ENCODE measurements around the gene ZNHIT2. TPM values are rescaled to one million over a fixed set of nuclear protein-coding genes. Genes with fewer than 3 reads are reported as not detected.

Gene ZNHIT2
- total RNA-seq, 4 donors from 2014 or later = 7.5 to 24.4 (median 18.0) TPM

DNA sequence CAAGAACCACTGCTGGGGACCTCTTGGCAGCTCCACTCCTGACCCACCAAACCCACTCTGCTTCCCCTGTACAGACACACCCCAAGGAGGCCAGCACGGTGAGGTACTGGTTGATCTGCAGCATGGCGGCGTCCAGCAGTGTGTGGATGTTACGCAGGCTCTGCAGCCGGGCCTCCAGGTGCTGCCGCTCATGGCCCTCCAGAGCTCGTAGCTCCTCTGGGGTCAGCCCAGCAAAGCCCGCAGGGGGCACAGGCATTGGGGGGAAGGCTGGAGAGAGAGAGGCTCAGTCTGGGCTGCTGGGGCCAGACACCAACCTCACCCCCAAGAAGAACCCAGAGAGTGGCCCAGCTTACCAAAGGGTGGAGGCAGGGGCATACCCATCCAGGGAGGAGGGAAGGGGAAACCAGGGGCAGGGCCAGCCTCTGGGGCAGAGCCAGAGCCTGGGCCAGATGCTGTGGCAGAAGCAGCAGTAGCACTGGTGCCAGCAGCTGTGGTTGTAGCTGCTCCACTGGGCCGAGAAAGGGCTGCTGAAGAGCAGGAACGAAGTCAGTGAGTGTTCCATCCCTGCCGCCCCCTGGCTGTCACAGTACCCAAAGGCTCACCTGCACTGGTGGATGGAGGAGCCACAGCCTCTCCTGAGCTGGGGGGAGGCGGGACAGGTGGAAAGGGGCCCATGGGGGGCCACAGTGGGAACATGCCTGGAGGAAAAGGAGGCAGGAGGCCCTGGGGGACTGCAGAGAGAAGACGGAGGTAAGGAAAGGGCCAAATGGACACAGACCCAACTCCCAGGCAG lies 12.3 kb upstream of the ZNHIT2 start:
- H3K36me3 ChIP-seq = peaks cover 59 to 84% (median 83%) of the 10 kb centered on the region in 4 donors
- intact Hi-C loops (cut with DNase I) = loop anchor here (5.0 kb wide), 1 partner anchor 52 kb away; the partner anchor contains the start of gene CAPN1
- H3K4me1 ChIP-seq = peaks cover 16 to 25% (median 21%) of the 10 kb centered on the region in 4 donors
- no peak for DNase-seq (ENCODE audit: extremely low spot score)
- TF ChIP-seq, protein P1, sequence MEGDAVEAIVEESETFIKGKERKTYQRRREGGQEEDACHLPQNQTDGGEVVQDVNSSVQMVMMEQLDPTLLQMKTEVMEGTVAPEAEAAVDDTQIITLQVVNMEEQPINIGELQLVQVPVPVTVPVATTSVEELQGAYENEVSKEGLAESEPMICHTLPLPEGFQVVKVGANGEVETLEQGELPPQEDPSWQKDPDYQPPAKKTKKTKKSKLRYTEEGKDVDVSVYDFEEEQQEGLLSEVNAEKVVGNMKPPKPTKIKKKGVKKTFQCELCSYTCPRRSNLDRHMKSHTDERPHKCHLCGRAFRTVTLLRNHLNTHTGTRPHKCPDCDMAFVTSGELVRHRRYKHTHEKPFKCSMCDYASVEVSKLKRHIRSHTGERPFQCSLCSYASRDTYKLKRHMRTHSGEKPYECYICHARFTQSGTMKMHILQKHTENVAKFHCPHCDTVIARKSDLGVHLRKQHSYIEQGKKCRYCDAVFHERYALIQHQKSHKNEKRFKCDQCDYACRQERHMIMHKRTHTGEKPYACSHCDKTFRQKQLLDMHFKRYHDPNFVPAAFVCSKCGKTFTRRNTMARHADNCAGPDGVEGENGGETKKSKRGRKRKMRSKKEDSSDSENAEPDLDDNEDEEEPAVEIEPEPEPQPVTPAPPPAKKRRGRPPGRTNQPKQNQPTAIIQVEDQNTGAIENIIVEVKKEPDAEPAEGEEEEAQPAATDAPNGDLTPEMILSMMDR (IDR thresholded peaks at IDR 0.05) = no peak
- TF ChIP-seq EP300 (IDR thresholded peaks at IDR 0.05) (no peak), POLR2A (IDR thresholded peaks at IDR 0.05; ENCODE audit: low read depth) (no peak), POLR2AphosphoS5 (IDR thresholded peaks at IDR 0.05) (no peak)
- H3K4me3 ChIP-seq = no peak overlapping the region
- no peaks in the 10 kb centered on the region for H3K27me3 ChIP-seq
- H3K9me3 ChIP-seq = no peaks in the 10 kb centered on the region
- H3K27ac ChIP-seq (replicated peaks in 1 of 4) = no peak overlapping the region
- WGBS = 86% methylated on average over 13 of the region's 13 CpGs

DNA sequence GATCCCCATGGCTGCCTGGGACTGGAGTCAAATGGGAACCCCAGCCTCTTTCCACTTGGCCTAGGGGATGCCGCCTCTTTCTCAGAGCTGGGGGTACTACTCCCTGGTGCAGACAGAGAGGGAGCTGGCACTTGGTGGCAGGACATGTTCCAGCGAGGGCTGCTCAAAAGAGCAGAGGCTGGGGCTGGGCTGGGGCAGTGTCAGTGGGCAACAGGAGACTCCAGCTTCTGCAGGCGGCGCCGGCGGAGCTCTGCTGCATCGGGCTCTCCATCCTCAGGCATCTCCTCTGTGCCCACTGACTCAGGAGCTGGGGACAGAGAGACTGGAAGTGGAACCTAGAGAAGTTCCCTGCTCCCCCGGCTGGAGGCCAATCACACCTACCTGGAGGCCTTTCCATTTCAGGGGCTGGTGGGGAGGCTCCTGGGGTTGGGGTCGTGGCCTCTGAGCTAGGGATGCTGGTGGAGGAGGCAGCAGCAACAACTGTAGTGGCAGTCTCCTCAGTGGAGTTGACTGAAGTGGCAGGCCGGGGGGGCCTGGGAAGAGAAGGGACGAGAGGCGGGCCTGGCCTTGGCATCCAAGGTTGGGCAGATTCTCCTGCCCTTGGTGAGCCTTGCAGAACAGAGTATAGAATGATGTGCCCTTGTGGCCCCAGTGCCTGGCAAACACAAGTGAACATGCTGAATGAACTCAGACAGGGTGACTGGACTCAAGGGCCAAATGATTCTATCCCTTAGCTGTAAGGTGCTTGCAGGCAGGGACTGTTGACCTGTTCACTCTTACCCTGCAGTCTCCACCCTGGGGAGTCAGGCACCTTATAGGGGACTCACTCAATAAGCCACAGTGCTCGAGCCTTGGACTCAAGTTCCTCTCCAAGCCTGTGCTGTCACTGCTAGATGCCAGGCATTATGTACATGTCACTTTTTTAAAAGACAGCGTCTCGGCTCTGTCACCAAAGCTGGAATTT lies 11.0 kb upstream of the ZNHIT2 start:
- H3K36me3 ChIP-seq = peaks cover 64 to 92% (median 89%) of the 10 kb centered on the region in 4 donors
- no peaks in the 10 kb centered on the region for H3K9me3 ChIP-seq
- 81% methylated on average over 13 of the region's 15 CpGs for WGBS
- no peak overlapping the region for H3K4me3 ChIP-seq
- peaks cover 13 to 27% (median 23%) of the 10 kb centered on the region in 4 donors for H3K4me1 ChIP-seq
- H3K27ac ChIP-seq (replicated peaks in 1 of 4) = no peak overlapping the region
- TF ChIP-seq, protein P1 (IDR thresholded peaks at IDR 0.05) = no peak
- intact Hi-C loops (cut with DNase I) = no loop called here
- no peaks in the 10 kb centered on the region for H3K27me3 ChIP-seq
- DNase-seq (ENCODE audit: extremely low spot score) = no peak

DNA sequence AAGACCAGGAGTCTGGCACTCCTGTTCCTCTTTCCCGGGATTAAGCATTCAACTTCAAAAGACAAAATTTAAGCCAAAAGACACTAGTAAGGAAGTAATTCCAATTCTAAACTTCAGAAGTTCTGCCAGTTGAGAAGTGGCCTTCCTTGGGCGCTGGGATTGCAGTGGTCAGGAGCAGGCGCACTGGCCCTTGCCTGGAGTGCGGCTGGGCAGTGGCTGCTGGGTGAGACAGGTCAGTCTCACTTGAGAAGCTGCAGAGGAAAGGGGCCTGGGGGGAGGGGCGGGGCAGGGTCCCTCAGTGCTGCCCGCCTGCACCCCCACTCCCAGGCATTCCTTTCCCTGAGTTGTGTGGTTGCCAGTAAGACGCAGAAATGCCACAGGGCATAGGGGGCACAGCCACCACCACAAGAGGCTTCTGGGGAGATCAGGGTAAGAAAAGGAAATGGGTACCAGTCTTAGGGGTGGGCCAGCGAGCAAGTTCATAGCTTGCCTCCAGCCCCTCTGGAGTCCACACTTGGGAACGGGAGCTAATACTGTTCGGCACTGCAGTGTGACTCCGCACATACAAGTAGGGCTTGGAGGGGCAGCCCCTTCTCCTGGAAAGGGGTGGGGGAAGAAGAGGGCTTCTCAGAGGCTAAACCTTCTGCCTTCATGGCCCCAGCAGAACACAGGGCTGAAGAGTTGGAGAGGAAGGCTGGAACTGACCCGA lies 10.1 kb upstream of the ZNHIT2 start:
- TF ChIP-seq POLR2AphosphoS5 (IDR thresholded peaks at IDR 0.05) = no peak
- TF ChIP-seq, protein P1 (IDR thresholded peaks at IDR 0.05) = no peak
- TF ChIP-seq EP300 (IDR thresholded peaks at IDR 0.05) = no peak
- TF ChIP-seq POLR2A (IDR thresholded peaks at IDR 0.05; ENCODE audit: low read depth) = no peak
- Histone ChIP-seq H3K4me3 (no peak overlapping the region), H3K27ac (replicated peaks in 1 of 4) (no peak overlapping the region), H3K4me1 (peaks cover 11 to 27% (median 23%) of the 10 kb centered on the region in 4 donors), H3K36me3 (peaks cover 64 to 86% (median 84%) of the 10 kb centered on the region in 4 donors), H3K9me3 (no peaks in the 10 kb centered on the region), H3K27me3 (no peaks in the 10 kb centered on the region)
- intact Hi-C loops (cut with DNase I) = no loop called here
- DNase-seq (ENCODE audit: extremely low spot score) = no peak
- 78% methylated on average over 12 of the region's 12 CpGs for WGBS

DNA sequence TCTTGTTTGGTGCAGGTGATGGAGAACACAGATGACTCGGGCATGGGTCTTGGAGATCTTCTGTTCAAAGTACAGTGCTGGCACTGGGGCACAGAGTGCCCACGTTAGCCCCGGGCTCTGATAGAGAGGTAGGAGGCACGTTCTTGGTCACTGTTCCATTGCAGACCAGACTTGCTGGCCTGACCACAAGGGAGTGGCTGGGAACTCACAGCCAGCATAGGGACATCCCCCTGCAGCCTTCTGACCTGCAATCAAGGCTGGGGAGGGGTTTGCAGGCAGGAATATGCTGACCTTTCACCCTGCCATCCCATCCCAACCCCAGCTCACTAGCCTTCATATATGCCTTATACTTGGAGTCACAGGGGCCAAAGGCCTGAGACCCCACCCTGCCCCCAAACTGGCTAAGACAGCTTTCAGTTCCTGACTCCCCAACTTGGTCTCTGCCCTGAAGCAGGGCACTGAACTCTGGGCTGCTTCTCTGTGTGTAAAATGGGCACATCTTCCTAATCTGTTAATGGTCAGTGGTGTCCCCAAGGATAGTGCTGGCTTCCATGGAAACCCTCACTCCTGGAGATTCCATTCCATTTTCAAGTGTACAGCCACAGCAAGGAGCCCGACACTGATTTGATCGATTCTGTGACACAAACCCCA lies 9.2 kb upstream of the ZNHIT2 start:
- H3K9me3 ChIP-seq = no peaks in the 10 kb centered on the region
- intact Hi-C loops (cut with DNase I) = no loop called here
- no peak overlapping the region for H3K27ac ChIP-seq (replicated peaks in 1 of 4)
- WGBS = 85% methylated on average over 4 of the region's 6 CpGs
- H3K4me1 ChIP-seq = peaks cover 9 to 21% (median 19%) of the 10 kb centered on the region in 4 donors
- H3K27me3 ChIP-seq = no peaks in the 10 kb centered on the region
- no peak for DNase-seq (ENCODE audit: extremely low spot score)
- peaks cover 64 to 77% (median 75%) of the 10 kb centered on the region in 4 donors for H3K36me3 ChIP-seq
- no peak for TF ChIP-seq POLR2AphosphoS5 (IDR thresholded peaks at IDR 0.05)
- H3K4me3 ChIP-seq = no peak overlapping the region
